Fibroblast of villous mesenchyme (primary cell): ENCODE measurements around the gene CDC42EP2. TPM values are rescaled to one million over a fixed set of nuclear protein-coding genes. Genes with fewer than 3 reads are reported as not detected.

Experiments
- DNase-seq: peaks from one replicate; pipeline ENCODE4 v3.0.0-alpha.2; 2010; ENCODE audit warnings: low read depth
- H3K4me3 ChIP-seq: 2 replicates; pipeline ENCODE4 v1.5.1; 2011; ENCODE audit warnings: low read depth, mild to moderate bottlenecking, low read length
- CTCF ChIP-seq: IDR thresholded peaks from 2 replicates; pipeline ENCODE4 v1.5.1; 2012; ENCODE audit warnings: low read depth, mild to moderate bottlenecking, low read length; ENCODE audit not compliant: insufficient read depth
- total RNA-seq: library from RNA; depleted of rRNA; stranded (reverse); fragments of >200 nt; gene quantifications from 2 replicates; pipeline ENCODE4 v1.2.3, GENCODE V29; 2012

CDC42EP2 gene
- total RNA-seq, 1 donor, result 32.8 TPM

GRCh38 chr11:65340226-65340625, 25.6 kb downstream of the CDC42EP2 start:
- no peak for TF ChIP-seq CTCF
- no peak overlapping the region for H3K4me3 ChIP-seq
- no peak for DNase-seq

- no peak for DNase-seq
- H3K4me3 ChIP-seq, result no peak overlapping the region
- TF ChIP-seq CTCF, result no peak
These were observed 27.2 kb downstream of the CDC42EP2 start for GRCh38 chr11:65341856-65342255.

- DNase-seq, result no peak
- H3K4me3 ChIP-seq, result no peak overlapping the region
- TF ChIP-seq CTCF, result no peak
These were observed 36.8 kb downstream of the CDC42EP2 start for GRCh38 chr11:65351511-65351910.

- TF ChIP-seq CTCF, result peak; percentile 39
- H3K4me3 ChIP-seq, result no peak overlapping the region
- peak; percentile 27 for DNase-seq
These were observed 38.1 kb downstream of the CDC42EP2 start for GRCh38 chr11:65352783-65353182.

- no peak overlapping the region for H3K4me3 ChIP-seq
- no peak for DNase-seq
- no peak for TF ChIP-seq CTCF
These were observed 38.7 kb downstream of the CDC42EP2 start for GRCh38 chr11:65353376-65353775.

GRCh38 chr11:65353900-65354264, 39.2 kb downstream of the CDC42EP2 start:
- H3K4me3 ChIP-seq, result peak overlapping the region; percentile 58
- DNase-seq, result no peak
- TF ChIP-seq CTCF, result no peak

GRCh38 chr11:65354265-65355012, 39.8 kb downstream of the CDC42EP2 start, which contains the start of gene TIGD3:
Gene TIGD3, plus strand, starts transcription at chr11:65354751. Its CDS starts 1,058 bp downstream, at chr11:65355809.
- TF ChIP-seq CTCF, result no peak
- H3K4me3 ChIP-seq, result peak within 1 kb of the TSS; percentile 58
- DNase-seq, result peak; percentile 96
